Chondrocyte (in vitro differentiated cells): Measurements from ENCODE around the gene ABI1. TPM values are rescaled to one million over a fixed set of nuclear protein-coding genes. Genes with fewer than 3 reads are reported as not detected.

Source experiments
- DNase-seq: peaks from one replicate; pipeline ENCODE4 v3.0.0; 2021; ENCODE audit warnings: mixed read lengths, low spot score
- H3K27ac Mint-ChIP-seq: one replicate; pipeline ENCODE4 v1.8.0; 2021; ENCODE audit warnings: mild to moderate bottlenecking, moderate library complexity, mixed read lengths; ENCODE audit not compliant: unreplicated experiment
- H3K27me3 Mint-ChIP-seq: 2 replicates; pipeline ENCODE4 v1.8.0; 2021; ENCODE audit warnings: low read depth, mixed read lengths
- H3K36me3 Mint-ChIP-seq: 2 replicates; pipeline ENCODE4 v1.8.0; 2021; ENCODE audit warnings: low read depth, mixed read lengths
- H3K4me1 Mint-ChIP-seq: 2 replicates; pipeline ENCODE4 v1.8.0; 2021; ENCODE audit warnings: low read depth, mild to moderate bottlenecking, mixed read lengths
- H3K4me3 Mint-ChIP-seq: one replicate; pipeline ENCODE4 v1.8.0; 2021; ENCODE audit warnings: mild to moderate bottlenecking, moderate library complexity, mixed read lengths; ENCODE audit not compliant: unreplicated experiment
- H3K9me3 Mint-ChIP-seq: 2 replicates; pipeline ENCODE4 v1.8.0; 2021; ENCODE audit warnings: low read depth, mixed read lengths
- total RNA-seq: library from RNA; stranded (reverse); gene quantifications from 3 replicates; pipeline ENCODE4 v1.2.1, GENCODE V29; 2021
- TF ChIP-seq, protein P1 (sequence below): fragments of 200-600 bp; sonication (generic); IDR thresholded peaks from 2 replicates; pipeline ENCODE4 v1.5.0; 2021; ENCODE audit warnings: antibody characterized with exemption, mild to moderate bottlenecking, moderate library complexity

ABI1 gene
- total RNA-seq, 1 donor from 2014 or later, result 51.9 TPM

- DNase-seq, result no peak
- no peak overlapping the region for H3K4me3 Mint-ChIP-seq
- TF ChIP-seq, protein P1, sequence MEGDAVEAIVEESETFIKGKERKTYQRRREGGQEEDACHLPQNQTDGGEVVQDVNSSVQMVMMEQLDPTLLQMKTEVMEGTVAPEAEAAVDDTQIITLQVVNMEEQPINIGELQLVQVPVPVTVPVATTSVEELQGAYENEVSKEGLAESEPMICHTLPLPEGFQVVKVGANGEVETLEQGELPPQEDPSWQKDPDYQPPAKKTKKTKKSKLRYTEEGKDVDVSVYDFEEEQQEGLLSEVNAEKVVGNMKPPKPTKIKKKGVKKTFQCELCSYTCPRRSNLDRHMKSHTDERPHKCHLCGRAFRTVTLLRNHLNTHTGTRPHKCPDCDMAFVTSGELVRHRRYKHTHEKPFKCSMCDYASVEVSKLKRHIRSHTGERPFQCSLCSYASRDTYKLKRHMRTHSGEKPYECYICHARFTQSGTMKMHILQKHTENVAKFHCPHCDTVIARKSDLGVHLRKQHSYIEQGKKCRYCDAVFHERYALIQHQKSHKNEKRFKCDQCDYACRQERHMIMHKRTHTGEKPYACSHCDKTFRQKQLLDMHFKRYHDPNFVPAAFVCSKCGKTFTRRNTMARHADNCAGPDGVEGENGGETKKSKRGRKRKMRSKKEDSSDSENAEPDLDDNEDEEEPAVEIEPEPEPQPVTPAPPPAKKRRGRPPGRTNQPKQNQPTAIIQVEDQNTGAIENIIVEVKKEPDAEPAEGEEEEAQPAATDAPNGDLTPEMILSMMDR, result no peak
- H3K4me1 Mint-ChIP-seq, result no peaks in the 10 kb centered on the region
- H3K27ac Mint-ChIP-seq, result no peak overlapping the region
- no peaks in the 10 kb centered on the region for H3K9me3 Mint-ChIP-seq
- peaks cover 20% of the 10 kb centered on the region for H3K36me3 Mint-ChIP-seq
- H3K27me3 Mint-ChIP-seq, result no peaks in the 10 kb centered on the region
These were observed 149.4 kb downstream of the ABI1 start for GRCh38 chr10:26711324-26711723.

- peaks cover 2% of the 10 kb centered on the region for H3K4me1 Mint-ChIP-seq
- no peaks in the 10 kb centered on the region for H3K27me3 Mint-ChIP-seq
- TF ChIP-seq, protein P1, result no peak
- no peak overlapping the region for H3K27ac Mint-ChIP-seq
- peaks cover 21% of the 10 kb centered on the region for H3K36me3 Mint-ChIP-seq
- DNase-seq, result no peak
- H3K9me3 Mint-ChIP-seq, result no peaks in the 10 kb centered on the region
- H3K4me3 Mint-ChIP-seq, result no peak overlapping the region
These were observed 153.8 kb downstream of the ABI1 start for GRCh38 chr10:26706936-26707335.

GRCh38 chr10:26706206-26706605 lies 154.6 kb downstream of the ABI1 start:
- H3K4me3 Mint-ChIP-seq, result no peak overlapping the region
- no peak overlapping the region for H3K27ac Mint-ChIP-seq
- peaks cover 21% of the 10 kb centered on the region for H3K36me3 Mint-ChIP-seq

GRCh38 chr10:26703974-26704373 lies 156.8 kb downstream of the ABI1 start:
- Mint-ChIP-seq H3K9me3 (no peaks in the 10 kb centered on the region), H3K4me1 (peaks cover 5% of the 10 kb centered on the region), H3K27me3 (no peaks in the 10 kb centered on the region), H3K27ac (no peak overlapping the region), H3K36me3 (peaks cover 21% of the 10 kb centered on the region), H3K4me3 (no peak overlapping the region)
- DNase-seq, result no peak
- TF ChIP-seq, protein P1, result no peak

More at GRCh38 chr10:26706206-26706605, 154.6 kb downstream of the ABI1 start:
- no peaks in the 10 kb centered on the region for H3K9me3 Mint-ChIP-seq
- DNase-seq, result no peak
- peaks cover 2% of the 10 kb centered on the region for H3K4me1 Mint-ChIP-seq
- TF ChIP-seq, protein P1, result no peak
- no peaks in the 10 kb centered on the region for H3K27me3 Mint-ChIP-seq

GRCh38 chr10:26703096-26703495 lies 157.7 kb downstream of the ABI1 start:
- no peak for DNase-seq
- H3K27me3 Mint-ChIP-seq, result no peaks in the 10 kb centered on the region
- peaks cover 18% of the 10 kb centered on the region for H3K36me3 Mint-ChIP-seq
- H3K4me1 Mint-ChIP-seq, result peaks cover 13% of the 10 kb centered on the region
- no peaks in the 10 kb centered on the region for H3K9me3 Mint-ChIP-seq
- no peak overlapping the region for H3K4me3 Mint-ChIP-seq
- TF ChIP-seq, protein P1, result no peak
- no peak overlapping the region for H3K27ac Mint-ChIP-seq
